ENCODE results near the gene ACTN1.

The ACTN1 gene

DNA sequence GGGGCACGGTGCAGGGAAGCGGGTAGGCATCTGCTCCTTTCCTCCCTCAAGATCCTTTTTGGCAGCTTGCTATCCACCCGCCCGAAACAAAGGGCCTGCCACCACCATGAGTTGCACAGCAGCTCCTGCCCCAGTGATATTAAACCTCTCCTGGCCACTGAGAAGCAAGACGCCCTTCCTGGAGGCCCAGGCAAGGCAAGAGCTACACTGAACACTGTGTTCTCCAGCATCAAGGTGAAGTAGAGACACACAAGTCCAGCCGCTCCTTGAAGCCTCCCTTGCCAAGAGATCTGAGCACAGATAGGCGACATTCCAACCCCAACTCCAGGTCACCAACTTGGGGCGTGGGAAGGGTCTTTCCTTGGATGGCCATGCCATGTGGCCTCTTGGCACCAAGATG lies 70.9 kb downstream of the ACTN1 start:
- H3K4me1 ChIP-seq (ENCODE audit: low read depth, poor library complexity, severe bottlenecking), result peaks cover 10% of the 10 kb centered on the region
- H3K79me2 ChIP-seq (ENCODE audit: insufficient read depth, low read depth), result no peaks in the 10 kb centered on the region
- TF ChIP-seq, protein P1, sequence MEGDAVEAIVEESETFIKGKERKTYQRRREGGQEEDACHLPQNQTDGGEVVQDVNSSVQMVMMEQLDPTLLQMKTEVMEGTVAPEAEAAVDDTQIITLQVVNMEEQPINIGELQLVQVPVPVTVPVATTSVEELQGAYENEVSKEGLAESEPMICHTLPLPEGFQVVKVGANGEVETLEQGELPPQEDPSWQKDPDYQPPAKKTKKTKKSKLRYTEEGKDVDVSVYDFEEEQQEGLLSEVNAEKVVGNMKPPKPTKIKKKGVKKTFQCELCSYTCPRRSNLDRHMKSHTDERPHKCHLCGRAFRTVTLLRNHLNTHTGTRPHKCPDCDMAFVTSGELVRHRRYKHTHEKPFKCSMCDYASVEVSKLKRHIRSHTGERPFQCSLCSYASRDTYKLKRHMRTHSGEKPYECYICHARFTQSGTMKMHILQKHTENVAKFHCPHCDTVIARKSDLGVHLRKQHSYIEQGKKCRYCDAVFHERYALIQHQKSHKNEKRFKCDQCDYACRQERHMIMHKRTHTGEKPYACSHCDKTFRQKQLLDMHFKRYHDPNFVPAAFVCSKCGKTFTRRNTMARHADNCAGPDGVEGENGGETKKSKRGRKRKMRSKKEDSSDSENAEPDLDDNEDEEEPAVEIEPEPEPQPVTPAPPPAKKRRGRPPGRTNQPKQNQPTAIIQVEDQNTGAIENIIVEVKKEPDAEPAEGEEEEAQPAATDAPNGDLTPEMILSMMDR (conservative IDR thresholded peaks at IDR 0.05; ENCODE audit: low read depth, low read length), result no peak
- H3K36me3 ChIP-seq (ENCODE audit: insufficient read depth), result no peaks in the 10 kb centered on the region
- no peaks in the 10 kb centered on the region for H3K27me3 ChIP-seq (ENCODE audit: insufficient read depth, low read depth)
- no peak overlapping the region for H3K9ac ChIP-seq
- H4K20me1 ChIP-seq (ENCODE audit: insufficient read depth), result no peaks in the 10 kb centered on the region
- H2AFZ ChIP-seq (ENCODE audit: low read depth), result no peak overlapping the region
- no peak overlapping the region for H3K4me3 ChIP-seq (IDR thresholded peaks at IDR 0.05; ENCODE audit: insufficient read depth, low read depth, low read length)
- no peak overlapping the region for H3K27ac ChIP-seq
- H3K4me2 ChIP-seq, result no peak overlapping the region

- TF ChIP-seq, protein P1 (conservative IDR thresholded peaks at IDR 0.05; ENCODE audit: low read depth, low read length), result no peak
- H3K4me2 ChIP-seq, result no peak overlapping the region
- H3K79me2 ChIP-seq (ENCODE audit: insufficient read depth, low read depth), result no peaks in the 10 kb centered on the region
- H3K36me3 ChIP-seq (ENCODE audit: insufficient read depth), result no peaks in the 10 kb centered on the region
- no peak overlapping the region for H3K27ac ChIP-seq
- H4K20me1 ChIP-seq (ENCODE audit: insufficient read depth), result no peaks in the 10 kb centered on the region
- no peak overlapping the region for H2AFZ ChIP-seq (ENCODE audit: low read depth)
- no peak overlapping the region for H3K9ac ChIP-seq
- H3K4me1 ChIP-seq (ENCODE audit: low read depth, poor library complexity, severe bottlenecking), result peaks cover 4% of the 10 kb centered on the region
- H3K4me3 ChIP-seq (IDR thresholded peaks at IDR 0.05; ENCODE audit: insufficient read depth, low read depth, low read length), result no peak overlapping the region
- H3K27me3 ChIP-seq (ENCODE audit: insufficient read depth, low read depth), result no peaks in the 10 kb centered on the region
These were observed 72.7 kb downstream of the ACTN1 start for GRCh38 chr14:68906439-68906838.

DNA sequence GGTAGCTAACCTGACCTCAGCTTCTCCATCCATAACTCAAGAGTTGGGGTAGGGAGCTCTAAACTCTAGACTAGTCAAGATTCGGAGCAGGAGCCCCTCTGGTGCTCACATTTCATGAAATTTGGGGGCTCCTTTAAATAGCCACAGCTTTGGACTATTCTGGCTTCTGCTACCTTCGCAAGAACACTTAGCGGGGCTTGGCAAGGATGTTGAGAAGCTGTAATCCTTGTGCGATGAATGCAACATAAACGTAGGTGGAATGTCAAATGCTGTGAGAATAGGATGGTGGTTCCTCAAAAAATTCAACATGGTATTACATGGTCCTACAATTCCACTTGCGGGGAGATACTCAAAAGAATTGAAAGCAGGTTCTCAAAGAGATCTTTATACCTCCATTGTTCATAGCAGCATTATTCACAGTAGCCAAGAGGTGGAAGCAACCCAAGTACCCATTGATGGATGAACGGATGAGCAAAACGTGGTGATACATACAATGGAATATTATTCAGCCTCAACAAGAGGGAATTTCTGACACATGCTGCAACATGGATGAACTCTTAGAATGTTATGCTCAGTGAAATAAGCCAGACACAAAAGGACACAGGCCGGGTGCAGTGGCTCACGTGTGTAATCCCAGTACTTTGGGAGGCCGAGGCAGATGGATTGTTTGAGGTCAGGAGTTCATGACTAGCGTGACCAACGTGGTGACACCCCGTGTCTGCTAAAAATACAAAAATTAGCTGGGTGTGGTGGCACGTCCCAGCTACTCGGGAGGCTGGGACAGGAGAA lies 73.8 kb downstream of the ACTN1 start:
- H3K27ac ChIP-seq, result no peak overlapping the region
- no peaks in the 10 kb centered on the region for H3K27me3 ChIP-seq (ENCODE audit: insufficient read depth, low read depth)
- H2AFZ ChIP-seq (ENCODE audit: low read depth), result no peak overlapping the region
- no peak overlapping the region for H3K4me3 ChIP-seq (IDR thresholded peaks at IDR 0.05; ENCODE audit: insufficient read depth, low read depth, low read length)
- no peaks in the 10 kb centered on the region for H3K79me2 ChIP-seq (ENCODE audit: insufficient read depth, low read depth)
- no peaks in the 10 kb centered on the region for H4K20me1 ChIP-seq (ENCODE audit: insufficient read depth)
- H3K36me3 ChIP-seq (ENCODE audit: insufficient read depth), result no peaks in the 10 kb centered on the region
- no peak overlapping the region for H3K9ac ChIP-seq
- no peak overlapping the region for H3K4me2 ChIP-seq
- TF ChIP-seq, protein P1 (conservative IDR thresholded peaks at IDR 0.05; ENCODE audit: low read depth, low read length), result no peak
- H3K4me1 ChIP-seq (ENCODE audit: low read depth, poor library complexity, severe bottlenecking), result no peaks in the 10 kb centered on the region

- Histone ChIP-seq H3K79me2 (ENCODE audit: insufficient read depth, low read depth) (no peaks in the 10 kb centered on the region), H3K27me3 (ENCODE audit: insufficient read depth, low read depth) (no peaks in the 10 kb centered on the region)
- TF ChIP-seq, protein P1 (conservative IDR thresholded peaks at IDR 0.05; ENCODE audit: low read depth, low read length), result no peak
These were observed 76.7 kb downstream of the ACTN1 start for GRCh38 chr14:68902357-68902756.

More at GRCh38 chr14:68902357-68902756, 76.7 kb downstream of the ACTN1 start:
- Histone ChIP-seq H3K4me3 (IDR thresholded peaks at IDR 0.05; ENCODE audit: insufficient read depth, low read depth, low read length) (no peak overlapping the region), H3K27ac (no peak overlapping the region), H3K4me1 (ENCODE audit: low read depth, poor library complexity, severe bottlenecking) (no peaks in the 10 kb centered on the region), H3K36me3 (ENCODE audit: insufficient read depth) (no peaks in the 10 kb centered on the region), H3K4me2 (no peak overlapping the region), H4K20me1 (ENCODE audit: insufficient read depth) (no peaks in the 10 kb centered on the region), H3K9ac (no peak overlapping the region), H2AFZ (ENCODE audit: low read depth) (no peak overlapping the region)

Measured in KMS-11 (cell line).